HCT116 (cell line): ENCODE measurements around the gene RBX1. TPM values are rescaled to one million over a fixed set of nuclear protein-coding genes. Genes with fewer than 3 reads are reported as not detected.
"Not testable (repeated sequence)": the region's sequence is repeated elsewhere in the genome, so short reads cannot be mapped to it uniquely, and the experiment has no call there.

Experiments used
- ATAC-seq: fragments of 200-7000 bp; cut with Tn5 transposase; 2 replicates; pipeline ENCODE4 v1.9.1; 2020; ENCODE audit warnings: mild to moderate bottlenecking, moderate library complexity
- BruUV-seq: library from RNA; stranded (reverse); fragments of 400-500 nt; replicated peaks from 2 replicates; lab custom pipeline; 2021; lab: Mats Ljungman, UMichigan
- CTCF ChIA-PET: fragments of 300-600 bp; sonication (Branson Sonifier 250); formaldehyde crosslinking; loops from one replicate; lab custom pipeline; 2021; ENCODE audit warnings: antibody characterized with exemption; lab: Charles Lee
- POLR2A ChIA-PET: fragments of 300-600, 350-600 bp; sonication (Branson Sonifier 250); formaldehyde crosslinking; loops from one replicate; lab custom pipeline; 2021; ENCODE audit warnings: antibody characterized with exemption; lab: Charles Lee
- RAD21 ChIA-PET, 2 experiments: fragments of 300-600 bp; sonication (Branson Sonifier 250); formaldehyde crosslinking; loops; one replicate each; lab custom pipeline; 2023; ENCODE audit warnings: low total read pairs in 2 of 2; ENCODE audit not compliant: uncharacterized antibody in 2 of 2, unreplicated experiment in 2 of 2, low non-redundant PET in 1 of 2; lab: Charles Lee
- DNase-seq: peaks from one replicate; pipeline ENCODE4 v3.0.0-alpha.2; 2010; ENCODE audit warnings: low read depth, low spot score
- H2AFZ ChIP-seq: fragments of 200-600 bp; shearing (Covaris generic), sonication (generic); 2 replicates; pipeline ENCODE4 v1.6.1; 2017; ENCODE audit warnings: low read depth, mixed run types, mixed read lengths, antibody characterized with exemption, low read length; ENCODE audit not compliant: poor library complexity, severe bottlenecking
- H3K27ac ChIP-seq: 2 replicates; pipeline ENCODE4 v1.5.1; 2012; ENCODE audit warnings: low read depth, low read length
- H3K27me3 ChIP-seq: fragments of 200-600 bp; sonication (generic); 2 replicates; pipeline ENCODE4 v1.6.1; 2016; ENCODE audit warnings: mixed run types, low read length, mixed read lengths; ENCODE audit not compliant: insufficient read depth
- H3K36me3 ChIP-seq, 2 experiments: fragments of 200-500 bp in 1 of 2; fragments of 200-600 bp in 1 of 2; sonication (Bioruptor generic) in 1 of 2; sonication (generic) in 1 of 2; 2 replicates each; pipeline versions ENCODE4 v1.5.1 to v1.6.1; 2014 to 2016; ENCODE audit warnings: low read length in 2 of 2, inconsistent platforms in 1 of 2, mixed read lengths in 1 of 2, mixed run types in 1 of 2; ENCODE audit not compliant: insufficient read depth in 2 of 2, control insufficient read depth in 1 of 2
- H3K4me1 ChIP-seq, 2 experiments: fragments of 200-600 bp in 1 of 2; sonication (generic) in 1 of 2; 2 replicates each; pipeline versions ENCODE4 v1.5.1 to v1.6.1; 2012 to 2017; ENCODE audit warnings: low read length in 2 of 2, inconsistent platforms in 1 of 2, mild to moderate bottlenecking in 1 of 2, mixed read lengths in 1 of 2, mixed run types in 1 of 2, moderate library complexity in 1 of 2; ENCODE audit not compliant: insufficient read depth in 2 of 2, control insufficient read depth in 1 of 2
- H3K4me2 ChIP-seq: fragments of 200-600 bp; sonication (generic); 2 replicates; pipeline ENCODE4 v1.6.1; 2017; ENCODE audit warnings: mixed run types, low read length, mixed read lengths
- H3K4me3 ChIP-seq, 2 experiments: fragments of 200-600 bp in 1 of 2; sonication (generic) in 1 of 2; replicated peaks in 1 of 2; 2 replicates each; pipeline ENCODE4 v1.5.1; 2011 to 2016; ENCODE audit warnings: low read length in 2 of 2, control low read depth in 1 of 2, low read depth in 1 of 2, mild to moderate bottlenecking in 1 of 2, mixed read lengths in 1 of 2, mixed run types in 1 of 2
- H3K79me2 ChIP-seq: fragments of 200-600 bp; sonication (generic); 2 replicates; pipeline ENCODE4 v1.6.1; 2017; ENCODE audit warnings: mild to moderate bottlenecking, mixed run types, low read length, moderate library complexity, mixed read lengths; ENCODE audit not compliant: insufficient read depth
- H3K9ac ChIP-seq: fragments of 200-600 bp; sonication (generic); 2 replicates; pipeline ENCODE4 v1.6.1; 2016; ENCODE audit warnings: low read length, mixed read lengths
- H3K9me2 ChIP-seq: fragments of 200-600 bp; sonication (generic), shearing (Covaris generic); 2 replicates; pipeline ENCODE4 v1.6.1; 2017; ENCODE audit warnings: mixed run types, mild to moderate bottlenecking, moderate library complexity; ENCODE audit not compliant: insufficient read depth
- H3K9me3 ChIP-seq, 2 experiments: fragments of 200-500 bp in 1 of 2; fragments of 200-600 bp in 1 of 2; sonication (Bioruptor generic) in 1 of 2; sonication (generic) in 1 of 2; 2 replicates each; pipeline ENCODE4 v1.6.1; 2014 to 2017; ENCODE audit warnings: low read length in 2 of 2, mixed read lengths in 2 of 2, inconsistent platforms in 1 of 2, low read depth in 1 of 2, mild to moderate bottlenecking in 1 of 2, mixed run types in 1 of 2, moderate library complexity in 1 of 2; ENCODE audit not compliant: control insufficient read depth in 1 of 2, insufficient read depth in 1 of 2
- H4K20me1 ChIP-seq: fragments of 200-600 bp; sonication (generic), shearing (Covaris generic); 2 replicates; pipeline ENCODE4 v1.6.1; 2017; ENCODE audit warnings: mixed run types, mild to moderate bottlenecking, moderate library complexity; ENCODE audit not compliant: insufficient read depth
- EGR1 ChIP-seq: IDR thresholded peaks from 2 replicates; pipeline ENCODE4 v1.6.1; 2012; ENCODE audit warnings: low read depth
- EZH2 ChIP-seq: fragments of 200-600 bp; sonication (generic); IDR thresholded peaks from 2 replicates; pipeline ENCODE4 v1.6.1; 2017; ENCODE audit warnings: antibody characterized with exemption, mixed run types
- FOSL1 ChIP-seq: IDR thresholded peaks from 2 replicates; pipeline ENCODE4 v1.6.1; 2012; ENCODE audit warnings: low read depth
- MAX ChIP-seq: IDR thresholded peaks from 2 replicates; pipeline ENCODE4 v1.6.1; 2012
- POLR2A ChIP-seq: IDR thresholded peaks from 2 replicates; pipeline ENCODE4 v1.7.0; 2011; ENCODE audit warnings: borderline replicate concordance; ENCODE audit not compliant: insufficient read depth, insufficient read length; ENCODE audit errors: extremely low read depth
- RAD21 ChIP-seq: IDR thresholded peaks from 2 replicates; pipeline ENCODE4 v1.6.1; 2012; ENCODE audit warnings: low read depth, mild to moderate bottlenecking
- SIN3A ChIP-seq: IDR thresholded peaks from 2 replicates; pipeline ENCODE4 v1.6.1; 2012; ENCODE audit warnings: low read depth
- SP1 ChIP-seq: IDR thresholded peaks from 2 replicates; pipeline ENCODE4 v1.6.1; 2012; ENCODE audit warnings: low read depth
- TCF7L2 ChIP-seq: IDR thresholded peaks from 2 replicates; pipeline ENCODE4 v1.7.0; 2011; ENCODE audit warnings: borderline replicate concordance, inconsistent platforms; ENCODE audit not compliant: insufficient read depth, insufficient read length; ENCODE audit errors: extremely low read depth
- ZFX ChIP-seq: fragments of 450-650 bp; IDR thresholded peaks from 2 replicates; pipeline ENCODE4 v1.6.1; 2017
- intact Hi-C: fragments of 100-400 bp; cut with micrococcal nuclease; formaldehyde crosslinking; loops from 2 replicates; pipeline ENCODE4 v1.10.0; 2022
- total RNA-seq: library from RNA; stranded (reverse); gene quantifications from one replicate; pipeline ENCODE4 v1.2.1, GENCODE V29; 2021; ENCODE audit not compliant: unreplicated experiment

RBX1 gene
- total RNA-seq, 1 experiment from 2014 or later = 51.2 TPM

- no peaks in the 10 kb centered on the region for H3K79me2 ChIP-seq
- H4K20me1 ChIP-seq = no peaks in the 10 kb centered on the region
- POLR2A ChIA-PET = no interaction called here
- TF ChIP-seq MAX = no peak
- H3K27me3 ChIP-seq = no peaks in the 10 kb centered on the region
- ATAC-seq = no peak
- H3K4me2 ChIP-seq = no peak overlapping the region
- H3K36me3 ChIP-seq = peaks cover 10 to 19% of the 10 kb centered on the region in 2 experiments; a peak in 2 of 4 replicates
- H3K27ac ChIP-seq = no peak overlapping the region
- DNase-seq = no peak
- intact Hi-C loops = no loop called here
- CTCF ChIA-PET = interaction anchor here (1.0 to 2.5 kb wide), 2 partner anchors 10 to 14 kb away, joined by 3 to 8 read pairs; no protein-coding TSS in a partner anchor
- no TSS peak for BruUV-seq
- H2AFZ ChIP-seq = no peak overlapping the region
- no peaks in the 10 kb centered on the region for H3K4me1 ChIP-seq
- H3K9ac ChIP-seq = no peak overlapping the region
- no peaks in the 10 kb centered on the region for H3K9me2 ChIP-seq
- no peak overlapping the region for H3K4me3 ChIP-seq
- RAD21 ChIA-PET = no interaction called here
- H3K9me3 ChIP-seq = no peaks in the 10 kb centered on the region
These were observed 42.3 kb upstream of the RBX1 start for GRCh38 chr22:40908895-40909294.

GRCh38 chr22:40911772-40912171, 39.4 kb upstream of the RBX1 start:
- CTCF ChIA-PET = interaction anchor here (2.0 kb wide), 1 partner anchor 11 kb away, joined by 8 read pairs; no protein-coding TSS in a partner anchor
- Histone ChIP-seq H3K27me3 (no peaks in the 10 kb centered on the region), H3K4me2 (no peak overlapping the region), H3K9ac (no peak overlapping the region), H4K20me1 (no peaks in the 10 kb centered on the region), H3K9me3 (no peaks in the 10 kb centered on the region), H3K36me3 (peaks cover 18 to 19% of the 10 kb centered on the region in 2 experiments), H2AFZ (no peak overlapping the region), H3K4me3 (no peak overlapping the region), H3K79me2 (no peaks in the 10 kb centered on the region), H3K27ac (no peak overlapping the region), H3K9me2 (no peaks in the 10 kb centered on the region), H3K4me1 (no peaks in the 10 kb centered on the region)
- TF ChIP-seq ZFX (no peak), POLR2A (no peak), FOSL1 (no peak), SIN3A (no peak), MAX (no peak), EZH2 (no peak), EGR1 (no peak), TCF7L2 (no peak), RAD21 (no peak), SP1 (no peak)
- intact Hi-C loops = no loop called here
- RAD21 ChIA-PET = no interaction called here
- no peak for ATAC-seq
- POLR2A ChIA-PET = no interaction called here
- BruUV-seq = no TSS peak
- DNase-seq = no peak

- POLR2A ChIA-PET, H3K4me1 ChIP-seq, BruUV-seq, H4K20me1 ChIP-seq, H3K27ac ChIP-seq, H3K9me3 ChIP-seq, H3K27me3 ChIP-seq, DNase-seq, intact Hi-C loops, CTCF ChIA-PET, H3K4me2 ChIP-seq, H3K4me3 ChIP-seq, H3K79me2 ChIP-seq, H3K9ac ChIP-seq, H2AFZ ChIP-seq, RAD21 ChIA-PET, ATAC-seq, H3K9me2 ChIP-seq: not testable (repeated sequence)
- H3K36me3 ChIP-seq = peaks cover 14 to 18% of the 10 kb centered on the region in 2 experiments
These were observed 38.2 kb upstream of the RBX1 start for GRCh38 chr22:40912987-40913386.
